ENCODE results near the gene DEAF1.

The DEAF1 gene

DNA sequence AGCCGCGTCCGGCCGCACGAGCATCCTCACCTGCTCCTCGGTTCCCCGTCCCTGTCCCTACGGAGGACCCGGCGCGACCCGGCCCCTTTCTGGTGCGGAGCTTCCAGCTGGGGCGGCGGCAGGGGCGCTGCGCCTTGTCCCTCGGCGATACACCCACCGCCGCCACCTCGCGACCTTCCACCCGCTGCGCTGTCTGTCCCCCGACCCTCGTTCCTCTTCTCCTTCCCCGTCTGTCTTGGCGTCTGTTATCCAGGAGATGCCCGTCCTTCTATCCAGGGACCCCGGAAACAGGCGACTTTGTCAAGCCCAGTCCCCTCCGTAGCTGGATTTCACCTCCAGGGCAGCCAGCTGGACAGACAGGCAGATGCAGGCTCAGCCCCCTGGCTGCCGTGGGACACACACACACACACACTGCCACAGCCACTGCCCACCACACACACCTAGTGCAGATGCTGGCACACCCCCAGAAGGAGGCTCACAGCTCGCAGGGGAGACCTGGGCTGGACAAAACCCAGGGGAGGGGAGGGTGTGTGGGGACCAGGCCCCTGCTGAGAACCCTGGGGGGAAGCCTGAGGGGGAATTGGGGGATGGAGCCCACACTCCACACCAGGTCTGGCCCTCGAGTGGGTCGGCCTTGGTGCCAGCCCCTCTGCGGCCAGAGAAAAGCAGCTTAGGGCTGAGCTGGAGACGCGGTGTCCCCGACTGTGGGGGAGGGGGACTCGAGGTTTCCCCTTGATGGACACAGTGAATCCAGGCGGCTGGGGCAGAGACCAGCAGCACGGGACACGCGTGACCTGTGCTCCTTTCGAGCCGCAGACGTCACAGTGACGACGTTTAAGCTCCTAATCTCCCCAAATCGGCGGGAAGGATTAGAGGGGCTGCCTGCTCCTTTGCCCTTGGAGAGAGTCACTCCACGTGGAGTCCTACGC is 57.2 kb downstream of the DEAF1 start:
- no peak for TF ChIP-seq GABPA (IDR thresholded peaks at IDR 0.05; ENCODE audit: low read depth)
- TF ChIP-seq, protein P1, sequence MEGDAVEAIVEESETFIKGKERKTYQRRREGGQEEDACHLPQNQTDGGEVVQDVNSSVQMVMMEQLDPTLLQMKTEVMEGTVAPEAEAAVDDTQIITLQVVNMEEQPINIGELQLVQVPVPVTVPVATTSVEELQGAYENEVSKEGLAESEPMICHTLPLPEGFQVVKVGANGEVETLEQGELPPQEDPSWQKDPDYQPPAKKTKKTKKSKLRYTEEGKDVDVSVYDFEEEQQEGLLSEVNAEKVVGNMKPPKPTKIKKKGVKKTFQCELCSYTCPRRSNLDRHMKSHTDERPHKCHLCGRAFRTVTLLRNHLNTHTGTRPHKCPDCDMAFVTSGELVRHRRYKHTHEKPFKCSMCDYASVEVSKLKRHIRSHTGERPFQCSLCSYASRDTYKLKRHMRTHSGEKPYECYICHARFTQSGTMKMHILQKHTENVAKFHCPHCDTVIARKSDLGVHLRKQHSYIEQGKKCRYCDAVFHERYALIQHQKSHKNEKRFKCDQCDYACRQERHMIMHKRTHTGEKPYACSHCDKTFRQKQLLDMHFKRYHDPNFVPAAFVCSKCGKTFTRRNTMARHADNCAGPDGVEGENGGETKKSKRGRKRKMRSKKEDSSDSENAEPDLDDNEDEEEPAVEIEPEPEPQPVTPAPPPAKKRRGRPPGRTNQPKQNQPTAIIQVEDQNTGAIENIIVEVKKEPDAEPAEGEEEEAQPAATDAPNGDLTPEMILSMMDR (IDR thresholded peaks at IDR 0.05; ENCODE audit: insufficient read depth, low read length): no peak
- TF ChIP-seq, protein P2, sequence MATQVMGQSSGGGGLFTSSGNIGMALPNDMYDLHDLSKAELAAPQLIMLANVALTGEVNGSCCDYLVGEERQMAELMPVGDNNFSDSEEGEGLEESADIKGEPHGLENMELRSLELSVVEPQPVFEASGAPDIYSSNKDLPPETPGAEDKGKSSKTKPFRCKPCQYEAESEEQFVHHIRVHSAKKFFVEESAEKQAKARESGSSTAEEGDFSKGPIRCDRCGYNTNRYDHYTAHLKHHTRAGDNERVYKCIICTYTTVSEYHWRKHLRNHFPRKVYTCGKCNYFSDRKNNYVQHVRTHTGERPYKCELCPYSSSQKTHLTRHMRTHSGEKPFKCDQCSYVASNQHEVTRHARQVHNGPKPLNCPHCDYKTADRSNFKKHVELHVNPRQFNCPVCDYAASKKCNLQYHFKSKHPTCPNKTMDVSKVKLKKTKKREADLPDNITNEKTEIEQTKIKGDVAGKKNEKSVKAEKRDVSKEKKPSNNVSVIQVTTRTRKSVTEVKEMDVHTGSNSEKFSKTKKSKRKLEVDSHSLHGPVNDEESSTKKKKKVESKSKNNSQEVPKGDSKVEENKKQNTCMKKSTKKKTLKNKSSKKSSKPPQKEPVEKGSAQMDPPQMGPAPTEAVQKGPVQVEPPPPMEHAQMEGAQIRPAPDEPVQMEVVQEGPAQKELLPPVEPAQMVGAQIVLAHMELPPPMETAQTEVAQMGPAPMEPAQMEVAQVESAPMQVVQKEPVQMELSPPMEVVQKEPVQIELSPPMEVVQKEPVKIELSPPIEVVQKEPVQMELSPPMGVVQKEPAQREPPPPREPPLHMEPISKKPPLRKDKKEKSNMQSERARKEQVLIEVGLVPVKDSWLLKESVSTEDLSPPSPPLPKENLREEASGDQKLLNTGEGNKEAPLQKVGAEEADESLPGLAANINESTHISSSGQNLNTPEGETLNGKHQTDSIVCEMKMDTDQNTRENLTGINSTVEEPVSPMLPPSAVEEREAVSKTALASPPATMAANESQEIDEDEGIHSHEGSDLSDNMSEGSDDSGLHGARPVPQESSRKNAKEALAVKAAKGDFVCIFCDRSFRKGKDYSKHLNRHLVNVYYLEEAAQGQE (IDR thresholded peaks at IDR 0.05; ENCODE audit: insufficient replicate concordance, low read depth): no peak
- TF ChIP-seq POLR2AphosphoS5 (IDR thresholded peaks at IDR 0.05; ENCODE audit: low read depth): no peak
- no peak for TF ChIP-seq SPI1 (IDR thresholded peaks at IDR 0.05; ENCODE audit: borderline replicate concordance, low read depth)
- no peak for DNase-seq (ENCODE audit: low read depth in 1 of 2, low spot score in 1 of 2)
- no peak overlapping the region for H3K27ac ChIP-seq (replicated peaks)
- no peak overlapping the region for H3K4me3 ChIP-seq (replicated peaks; ENCODE audit: insufficient read depth, low read length)
- no peaks in the 10 kb centered on the region for H3K27me3 ChIP-seq (ENCODE audit: insufficient read depth, poor library complexity, severe bottlenecking)

DNA sequence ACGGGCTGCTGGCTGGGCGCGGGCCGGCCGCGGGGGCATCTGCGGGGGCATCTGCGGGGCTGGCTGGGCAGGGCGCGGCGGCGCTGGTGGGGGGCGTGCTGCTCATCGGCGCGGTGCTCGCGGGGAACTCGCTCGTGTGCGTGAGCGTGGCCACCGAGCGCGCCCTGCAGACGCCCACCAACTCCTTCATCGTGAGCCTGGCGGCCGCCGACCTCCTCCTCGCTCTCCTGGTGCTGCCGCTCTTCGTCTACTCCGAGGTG is 57.8 kb downstream of the DEAF1 start:
- Histone ChIP-seq H3K27ac (replicated peaks) (no peak overlapping the region), H3K27me3 (ENCODE audit: insufficient read depth, poor library complexity, severe bottlenecking) (no peaks in the 10 kb centered on the region), H3K4me3 (replicated peaks; ENCODE audit: insufficient read depth, low read length) (no peak overlapping the region)
- TF ChIP-seq GABPA (IDR thresholded peaks at IDR 0.05; ENCODE audit: low read depth) (no peak), SPI1 (IDR thresholded peaks at IDR 0.05; ENCODE audit: borderline replicate concordance, low read depth) (no peak), POLR2AphosphoS5 (IDR thresholded peaks at IDR 0.05; ENCODE audit: low read depth) (no peak)
- TF ChIP-seq, protein P1 (IDR thresholded peaks at IDR 0.05; ENCODE audit: insufficient read depth, low read length): no peak
- TF ChIP-seq, protein P2 (IDR thresholded peaks at IDR 0.05; ENCODE audit: insufficient replicate concordance, low read depth): no peak
- DNase-seq (ENCODE audit: low read depth in 1 of 2, low spot score in 1 of 2): no peak

DNA sequence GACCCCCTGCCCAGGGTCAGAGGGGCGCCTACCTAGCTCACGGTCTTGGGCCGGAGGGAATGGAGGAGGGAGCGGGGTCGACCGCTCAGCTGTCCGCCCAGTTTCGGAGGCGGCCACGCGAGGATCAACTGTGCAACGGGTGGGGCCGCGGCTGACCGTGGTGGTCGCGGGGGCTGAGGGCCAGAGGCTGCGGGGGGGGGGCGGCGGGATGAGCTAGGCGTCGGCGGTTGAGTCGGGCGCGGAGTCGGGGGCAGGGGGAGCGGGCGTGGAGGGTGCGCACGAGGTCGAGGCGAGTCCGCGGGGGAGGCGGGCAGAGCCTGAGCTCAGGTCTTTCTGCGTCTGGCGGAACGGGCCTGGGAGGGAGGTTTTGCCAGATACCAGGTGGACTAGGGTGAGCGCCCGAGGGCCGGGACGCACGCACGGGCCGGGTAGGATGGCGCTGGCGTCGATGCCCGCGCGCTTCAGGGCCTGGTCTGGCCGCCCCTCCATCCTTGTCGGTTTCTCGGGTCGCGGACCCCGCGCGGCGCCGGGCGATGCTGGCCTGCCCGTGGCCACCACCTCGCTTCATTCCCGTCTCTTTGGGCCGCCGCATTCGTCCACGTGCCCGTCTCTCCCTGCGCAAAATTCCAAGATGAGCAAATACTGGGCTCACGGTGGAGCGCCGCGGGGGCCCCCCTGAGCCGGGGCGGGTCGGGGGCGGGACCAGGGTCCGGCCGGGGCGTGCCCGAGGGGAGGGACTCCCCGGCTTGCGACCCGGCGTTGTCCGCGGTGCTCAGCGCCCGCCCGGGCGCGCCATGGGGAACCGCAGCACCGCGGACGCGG is 58.3 kb downstream of the DEAF1 start, which contains the start of gene DRD4:
Gene DRD4 (plus strand): TSS at position 759 of the 822 bp plus-strand sequence. CDS start 36 bp downstream, at position 795.
- Histone ChIP-seq H3K4me3 (replicated peaks; ENCODE audit: insufficient read depth, low read length) (no peak within 1 kb of the TSS), H3K27me3 (ENCODE audit: insufficient read depth, poor library complexity, severe bottlenecking) (no peaks in the 10 kb centered on the region), H3K27ac (replicated peaks) (no peak within 1 kb of the TSS)
- TF ChIP-seq SPI1 (IDR thresholded peaks at IDR 0.05; ENCODE audit: borderline replicate concordance, low read depth) (no peak), GABPA (IDR thresholded peaks at IDR 0.05; ENCODE audit: low read depth) (no peak)
- TF ChIP-seq, protein P2 (IDR thresholded peaks at IDR 0.05; ENCODE audit: insufficient replicate concordance, low read depth): no peak
- DNase-seq (ENCODE audit: low read depth in 1 of 2, low spot score in 1 of 2): no peak
